Activated naive CD8-positive, alpha-beta T cell treated with anti-CD3 and anti-CD28 coated beads for 36 hours (primary cell): ENCODE results near the gene NEK6. TPM values are rescaled to one million over a fixed set of nuclear protein-coding genes. Genes with fewer than 3 reads are reported as not detected.

Source experiments
- DNase-seq: peaks from one replicate; pipeline ENCODE4 v3.0.0; 2021
- H3K27ac Mint-ChIP-seq: one replicate; pipeline ENCODE4 v1.8.0; 2022; ENCODE audit warnings: mild to moderate bottlenecking, moderate library complexity, mixed read lengths
- H3K27me3 Mint-ChIP-seq: one replicate; pipeline ENCODE4 v1.8.0; 2022; ENCODE audit warnings: mild to moderate bottlenecking, mixed read lengths
- H3K36me3 Mint-ChIP-seq: one replicate; pipeline ENCODE4 v1.8.0; 2021; ENCODE audit warnings: mild to moderate bottlenecking, mixed read lengths
- H3K4me1 Mint-ChIP-seq: one replicate; pipeline ENCODE4 v1.8.0; 2021; ENCODE audit warnings: mixed read lengths
- H3K4me3 Mint-ChIP-seq: one replicate; pipeline ENCODE4 v1.8.0; 2022; ENCODE audit warnings: mild to moderate bottlenecking, moderate library complexity, mixed read lengths
- H3K9me3 Mint-ChIP-seq: one replicate; pipeline ENCODE4 v1.8.0; 2022; ENCODE audit warnings: mixed read lengths
- total RNA-seq, 2 experiments: library from RNA; stranded (reverse); gene quantifications; one replicate each; pipeline ENCODE4 v1.2.3, GENCODE V29; 2021

NEK6 gene
- total RNA-seq, 2 experiments from 2014 or later = 18.8 to 19.4 TPM

- no peaks in the 10 kb centered on the region for H3K9me3 Mint-ChIP-seq
- DNase-seq = no peak
- H3K27me3 Mint-ChIP-seq = no peaks in the 10 kb centered on the region
- peaks cover 14% of the 10 kb centered on the region for H3K36me3 Mint-ChIP-seq
- H3K27ac Mint-ChIP-seq = no peak overlapping the region
- no peak overlapping the region for H3K4me3 Mint-ChIP-seq
- no peaks in the 10 kb centered on the region for H3K4me1 Mint-ChIP-seq
These were observed 91.1 kb downstream of the NEK6 start for GRCh38 chr9:124348831-124349230.

- no peak overlapping the region for H3K27ac Mint-ChIP-seq
- H3K9me3 Mint-ChIP-seq = no peaks in the 10 kb centered on the region
- peaks cover 13% of the 10 kb centered on the region for H3K36me3 Mint-ChIP-seq
- H3K27me3 Mint-ChIP-seq = no peaks in the 10 kb centered on the region
- H3K4me3 Mint-ChIP-seq = no peak overlapping the region
- no peaks in the 10 kb centered on the region for H3K4me1 Mint-ChIP-seq
- DNase-seq = no peak
These were observed 91.5 kb downstream of the NEK6 start for GRCh38 chr9:124349267-124349666.

DNA sequence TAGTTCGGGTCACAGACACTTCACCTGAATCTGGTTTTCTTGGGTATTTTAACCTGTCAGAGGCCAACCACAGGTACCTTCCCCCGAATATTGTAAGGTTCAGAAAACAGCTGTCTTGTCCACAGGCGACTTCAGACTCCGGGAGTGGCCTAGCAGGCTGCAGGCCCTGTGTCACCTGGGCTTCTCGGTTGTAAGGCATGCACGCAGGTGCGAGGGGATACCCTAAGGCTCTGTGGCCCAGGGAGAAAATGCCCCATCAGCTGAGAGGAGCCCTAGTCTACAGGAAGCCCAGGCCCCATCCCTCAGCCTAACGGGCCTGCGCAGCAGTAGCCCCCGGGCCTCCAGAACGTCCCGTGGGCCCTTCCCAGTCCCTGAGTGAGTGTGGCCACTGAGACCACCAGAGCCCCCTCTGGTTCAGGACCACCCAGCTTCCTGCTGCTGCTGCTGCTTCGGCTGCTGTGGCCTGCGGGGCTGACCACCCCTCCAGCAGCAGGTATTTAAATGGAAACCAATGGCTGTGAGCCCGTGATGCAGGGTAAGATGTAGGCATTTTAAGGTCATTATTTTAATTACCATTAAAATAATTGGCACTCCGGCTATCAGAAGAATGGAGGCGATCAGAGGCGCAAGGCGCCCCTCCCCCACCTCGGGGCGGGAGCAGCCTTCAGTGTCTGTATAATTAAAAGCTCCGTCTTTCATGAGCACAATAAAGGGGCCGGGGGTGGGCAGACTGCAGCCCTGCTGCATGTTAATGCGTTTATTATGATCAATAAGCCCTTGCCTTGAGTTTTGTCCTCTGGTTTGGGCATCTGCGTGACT is 92.1 kb downstream of the NEK6 start:
- no peak for DNase-seq
- Mint-ChIP-seq H3K27ac (no peak overlapping the region), H3K36me3 (peaks cover 13% of the 10 kb centered on the region), H3K27me3 (no peaks in the 10 kb centered on the region), H3K4me3 (no peak overlapping the region), H3K4me1 (no peaks in the 10 kb centered on the region), H3K9me3 (no peaks in the 10 kb centered on the region)

GRCh38 chr9:124350494-124351263 is 92.9 kb downstream of the NEK6 start:
- Mint-ChIP-seq H3K27me3 (no peaks in the 10 kb centered on the region), H3K4me1 (no peaks in the 10 kb centered on the region), H3K9me3 (no peaks in the 10 kb centered on the region), H3K4me3 (no peak overlapping the region), H3K36me3 (peaks cover 13% of the 10 kb centered on the region), H3K27ac (no peak overlapping the region)
- no peak for DNase-seq

DNA sequence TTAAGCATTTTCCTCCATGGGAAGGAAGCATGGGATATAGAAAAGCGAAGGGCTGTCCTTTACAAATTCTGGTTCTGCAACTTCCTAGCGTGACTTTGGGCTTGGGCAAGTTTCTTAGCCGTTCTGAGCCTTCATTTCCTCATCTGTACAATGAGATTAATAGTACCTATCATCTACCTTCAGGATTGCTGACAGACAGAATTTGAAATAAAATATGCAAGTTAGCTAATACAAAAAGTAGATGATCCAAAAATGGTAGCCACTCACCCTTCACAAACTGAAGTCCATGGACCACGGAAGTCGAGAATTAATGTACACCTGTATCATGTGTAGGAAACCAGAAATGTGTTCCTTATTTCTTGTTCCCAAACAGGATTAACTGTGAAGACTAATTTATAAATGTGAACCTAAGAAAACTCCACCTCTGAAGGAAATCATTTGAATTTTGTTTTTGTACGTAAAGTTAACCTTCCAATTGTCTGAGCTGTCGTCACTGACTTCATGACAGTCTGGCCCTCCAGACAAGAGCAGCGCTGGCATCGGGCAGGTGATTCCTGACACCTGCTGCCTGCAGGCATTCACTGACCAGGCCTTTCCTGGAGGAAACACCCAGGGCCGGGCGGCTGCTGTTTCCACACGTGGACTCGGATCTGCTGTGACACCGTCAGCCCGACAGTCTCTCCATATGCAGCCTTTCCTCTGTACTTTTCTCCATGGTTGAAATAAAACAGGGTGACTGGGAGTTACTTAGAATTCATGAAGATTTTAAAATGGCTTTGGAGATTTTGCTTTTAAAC is 94.1 kb downstream of the NEK6 start:
- peaks cover under 1% of the 10 kb centered on the region for H3K4me1 Mint-ChIP-seq
- no peak overlapping the region for H3K4me3 Mint-ChIP-seq
- DNase-seq = no peak
- H3K27ac Mint-ChIP-seq = peak overlapping the region; percentile 12
- H3K9me3 Mint-ChIP-seq = no peaks in the 10 kb centered on the region
- no peaks in the 10 kb centered on the region for H3K27me3 Mint-ChIP-seq
- H3K36me3 Mint-ChIP-seq = peaks cover 13% of the 10 kb centered on the region

DNA sequence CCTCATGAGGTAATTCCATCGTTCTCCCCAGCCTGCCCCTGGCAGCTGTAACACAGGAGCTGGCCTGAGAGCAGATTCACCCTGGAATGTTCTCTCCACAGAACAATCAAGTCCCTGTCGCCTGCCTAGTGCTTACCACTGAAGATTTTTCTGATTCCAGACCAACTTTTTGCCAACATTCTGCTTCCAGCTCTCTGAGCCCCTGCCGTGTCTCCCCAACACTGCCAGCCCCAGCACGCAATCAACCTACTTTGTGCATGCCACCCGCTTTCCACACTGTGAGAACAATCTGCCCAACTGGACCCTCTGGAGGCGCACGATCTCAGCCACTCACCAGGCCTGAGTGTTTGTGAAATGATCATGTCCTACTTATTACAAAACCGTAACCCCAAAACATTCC is 94.9 kb downstream of the NEK6 start:
- Mint-ChIP-seq H3K27me3 (no peaks in the 10 kb centered on the region), H3K27ac (peak overlapping the region; percentile 15), H3K4me1 (peaks cover 8% of the 10 kb centered on the region), H3K4me3 (no peak overlapping the region), H3K36me3 (peaks cover 13% of the 10 kb centered on the region), H3K9me3 (no peaks in the 10 kb centered on the region)
- no peak for DNase-seq

- Mint-ChIP-seq H3K27ac (peak overlapping the region; percentile 61), H3K27me3 (no peaks in the 10 kb centered on the region), H3K36me3 (peaks cover 13% of the 10 kb centered on the region), H3K9me3 (no peaks in the 10 kb centered on the region), H3K4me3 (no peak overlapping the region), H3K4me1 (peaks cover 15% of the 10 kb centered on the region)
- DNase-seq = no peak
These were observed 95.5 kb downstream of the NEK6 start for GRCh38 chr9:124353166-124353768.

DNA sequence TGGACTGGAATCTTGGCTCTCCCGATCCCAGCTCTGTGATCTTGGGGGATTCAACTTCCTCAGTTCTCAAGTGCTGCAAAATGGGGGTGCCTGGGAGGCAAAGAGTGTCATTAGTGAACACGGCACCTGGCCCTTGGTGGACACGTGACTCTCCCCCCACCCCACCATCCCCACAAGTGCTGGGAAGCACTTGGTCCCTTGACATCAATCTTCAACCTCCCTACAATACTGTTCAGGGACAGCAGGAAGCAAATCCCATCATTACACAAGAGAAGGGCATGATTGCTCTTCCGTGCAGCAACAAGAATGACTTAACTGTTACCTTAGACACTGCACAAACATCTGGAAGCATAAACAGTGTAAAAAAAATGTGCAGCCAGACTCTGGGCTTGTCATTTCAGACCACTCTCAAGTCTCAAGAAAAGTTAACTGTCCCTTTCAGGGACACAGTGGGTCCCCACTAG is 96.1 kb downstream of the NEK6 start:
- Mint-ChIP-seq H3K9me3 (no peaks in the 10 kb centered on the region), H3K27ac (peak overlapping the region; percentile 61), H3K4me1 (peaks cover 21% of the 10 kb centered on the region), H3K4me3 (no peak overlapping the region), H3K27me3 (no peaks in the 10 kb centered on the region), H3K36me3 (peaks cover 9% of the 10 kb centered on the region)
- no peak for DNase-seq

DNA sequence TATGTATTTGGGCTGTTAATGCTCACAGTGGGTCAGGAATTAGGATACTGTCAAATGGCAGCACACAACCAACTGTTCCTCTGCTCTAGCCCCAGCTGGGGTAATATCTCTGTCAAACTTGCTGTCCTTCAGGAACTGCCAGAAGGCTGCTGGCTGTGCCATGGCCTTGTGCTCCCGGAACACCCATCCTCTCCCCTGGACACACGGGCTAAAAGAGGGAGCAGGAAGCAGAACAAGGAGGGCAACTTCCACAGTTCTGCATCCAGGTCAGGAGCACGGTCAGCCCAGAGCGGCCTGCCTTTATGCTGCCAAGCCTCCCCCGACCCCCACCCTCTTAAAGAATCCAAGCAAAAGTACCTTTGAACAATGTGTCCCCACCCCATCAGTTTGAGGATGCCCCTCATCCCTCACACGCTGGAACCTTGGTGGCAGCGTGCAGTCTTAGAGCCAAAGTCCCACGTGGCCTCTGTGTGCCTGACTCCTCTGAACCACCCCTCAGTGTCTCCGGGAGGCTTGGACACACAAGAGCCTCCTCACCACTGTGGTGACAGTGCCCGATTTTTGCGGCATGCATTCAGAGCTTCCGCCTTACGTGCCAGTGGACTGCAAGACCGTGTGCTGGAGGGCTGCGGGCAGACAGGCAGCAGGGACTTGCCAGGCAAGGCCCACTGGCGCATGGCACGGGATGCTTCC is 96.7 kb downstream of the NEK6 start:
- Mint-ChIP-seq H3K27me3 (no peaks in the 10 kb centered on the region), H3K4me3 (no peak overlapping the region), H3K36me3 (peaks cover 9% of the 10 kb centered on the region), H3K4me1 (peaks cover 26% of the 10 kb centered on the region), H3K27ac (peak overlapping the region; percentile 61), H3K9me3 (no peaks in the 10 kb centered on the region)
- DNase-seq = no peak

DNA sequence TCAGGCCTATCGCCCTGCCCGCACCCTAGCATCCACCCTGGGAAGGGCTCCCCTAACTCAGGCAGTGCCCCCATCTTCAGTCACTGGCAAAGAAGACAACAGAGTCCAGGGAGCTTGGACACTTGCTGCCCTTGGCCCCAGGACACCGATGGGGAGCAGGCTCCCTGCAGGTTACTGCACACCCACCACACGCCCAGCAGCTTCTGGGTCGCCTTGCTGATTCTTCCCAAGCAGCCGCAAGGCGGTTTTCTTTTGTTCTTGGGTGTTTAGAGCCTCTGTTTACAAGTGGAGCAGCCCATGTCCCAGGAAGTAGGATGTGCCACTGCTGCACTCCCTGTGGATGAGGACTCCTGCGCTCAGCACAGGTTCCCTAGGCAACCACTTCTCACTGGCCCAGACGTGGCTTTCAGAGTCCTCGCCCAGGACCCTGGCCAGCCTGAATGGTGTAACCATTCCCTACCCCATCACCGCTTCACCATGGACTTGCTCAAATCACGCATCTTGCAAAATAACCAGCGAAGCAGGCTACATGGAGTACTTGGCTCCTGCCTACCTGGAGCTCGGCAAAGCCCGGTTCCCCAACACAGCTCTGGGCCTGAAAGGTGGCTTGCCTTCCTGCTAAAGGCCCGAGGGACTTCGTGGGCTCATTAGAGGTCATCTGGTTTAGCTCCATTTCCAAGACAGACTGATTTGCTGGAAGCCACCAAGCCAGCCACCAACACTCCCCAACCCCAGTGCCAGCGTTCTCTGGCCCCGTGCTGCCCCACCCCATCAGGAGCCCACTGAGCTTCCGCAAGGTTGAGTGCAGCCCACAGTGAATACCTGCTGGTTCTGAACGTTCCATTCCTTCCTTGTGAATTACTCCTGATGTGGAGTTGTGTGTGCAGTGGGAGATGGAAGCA is 97.5 kb downstream of the NEK6 start:
- H3K27ac Mint-ChIP-seq = no peak overlapping the region
- no peak overlapping the region for H3K4me3 Mint-ChIP-seq
- no peak for DNase-seq
- H3K9me3 Mint-ChIP-seq = no peaks in the 10 kb centered on the region
- peaks cover 9% of the 10 kb centered on the region for H3K36me3 Mint-ChIP-seq
- no peaks in the 10 kb centered on the region for H3K27me3 Mint-ChIP-seq
- peaks cover 31% of the 10 kb centered on the region for H3K4me1 Mint-ChIP-seq

- Mint-ChIP-seq H3K4me1 (peaks cover 38% of the 10 kb centered on the region), H3K36me3 (peaks cover 9% of the 10 kb centered on the region), H3K4me3 (no peak overlapping the region), H3K27me3 (no peaks in the 10 kb centered on the region), H3K27ac (no peak overlapping the region), H3K9me3 (no peaks in the 10 kb centered on the region)
- no peak for DNase-seq
These were observed 98.4 kb downstream of the NEK6 start for GRCh38 chr9:124355941-124356744.

- Mint-ChIP-seq H3K27me3 (no peaks in the 10 kb centered on the region), H3K4me3 (no peak overlapping the region), H3K4me1 (peaks cover 38% of the 10 kb centered on the region), H3K36me3 (peaks cover 3% of the 10 kb centered on the region), H3K9me3 (no peaks in the 10 kb centered on the region), H3K27ac (peak overlapping the region; percentile 28)
- DNase-seq = no peak
These were observed 99.1 kb downstream of the NEK6 start for GRCh38 chr9:124356745-124357390.
